Endothelial cell of umbilical vein (primary cell): ENCODE data around the gene HP.

Source experiments
- EZH2 ChIP-seq: IDR thresholded peaks from 2 replicates; pipeline ENCODE4 v1.6.1; 2012; ENCODE audit warnings: borderline replicate concordance, low read depth, mild to moderate bottlenecking, moderate library complexity, low read length, inconsistent platforms; ENCODE audit not compliant: severe bottlenecking
- FOS ChIP-seq: IDR thresholded peaks from 2 replicates; pipeline ENCODE4 v1.6.1; 2011; ENCODE audit warnings: mild to moderate bottlenecking, low read length, moderate library complexity, borderline replicate concordance; ENCODE audit not compliant: insufficient read depth
- GATA2 ChIP-seq: IDR thresholded peaks from 2 replicates; pipeline ENCODE4 v1.7.0; 2011; ENCODE audit warnings: low read depth, mild to moderate bottlenecking, moderate library complexity, mixed read lengths, low read length; ENCODE audit not compliant: insufficient read length, insufficient read depth
- JUN ChIP-seq: IDR thresholded peaks from 2 replicates; pipeline ENCODE4 v1.6.1; 2011; ENCODE audit warnings: borderline replicate concordance, low read depth; ENCODE audit not compliant: insufficient read length, insufficient read depth
- MYC ChIP-seq: IDR thresholded peaks from one replicate; pipeline ENCODE4 v1.6.1; 2011; ENCODE audit warnings: mild to moderate bottlenecking, low read depth, low read length
- POLR2A ChIP-seq: IDR thresholded peaks from 2 replicates; pipeline ENCODE4 v1.6.1; 2012; ENCODE audit warnings: low read depth, mild to moderate bottlenecking, control low read depth, low read length
- POLR2AphosphoS5 ChIP-seq: IDR thresholded peaks from 2 replicates; pipeline ENCODE4 v1.6.1; 2012; ENCODE audit warnings: low read depth, mild to moderate bottlenecking, control low read depth, low read length, moderate library complexity; ENCODE audit not compliant: insufficient read depth
- TF ChIP-seq, protein P1 (sequence below), 2 donors: IDR thresholded peaks; 1 replicate in 1 of 2; 2 replicates in 1 of 2; pipeline ENCODE4 v1.5.1; 2011; ENCODE audit warnings: low read length in 2 of 2, mild to moderate bottlenecking in 2 of 2, moderate library complexity in 2 of 2, control low read depth in 1 of 2, inconsistent platforms in 1 of 2, low read depth in 1 of 2; ENCODE audit not compliant: insufficient read depth in 1 of 2; ENCODE audit errors: extremely low read depth in 1 of 2
- TF ChIP-seq, protein P2 (sequence below): IDR thresholded peaks from 2 replicates; pipeline ENCODE4 v1.6.1; 2011; ENCODE audit not compliant: insufficient read depth, insufficient read length

DNA sequence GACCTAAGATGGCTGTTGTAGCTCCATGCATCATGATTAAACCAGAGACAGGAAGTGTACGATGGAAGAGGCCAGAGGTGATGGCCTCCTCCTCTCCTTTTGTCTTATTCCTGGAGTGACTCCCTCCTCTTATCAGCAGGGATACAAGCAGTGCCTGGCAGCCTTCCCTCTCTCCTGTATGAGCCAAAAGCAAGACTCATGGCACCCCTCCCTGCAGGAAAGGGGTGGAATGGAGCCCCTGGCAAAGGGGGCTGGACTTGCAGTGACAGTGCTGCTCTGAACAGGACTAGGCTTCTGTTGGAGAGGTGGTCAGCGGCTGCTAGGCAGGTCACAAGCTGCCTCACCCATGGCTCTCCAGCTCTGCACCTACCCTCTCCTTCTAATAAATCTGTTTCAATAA lies 30.7 kb downstream of the HP start:
- TF ChIP-seq, protein P1, sequence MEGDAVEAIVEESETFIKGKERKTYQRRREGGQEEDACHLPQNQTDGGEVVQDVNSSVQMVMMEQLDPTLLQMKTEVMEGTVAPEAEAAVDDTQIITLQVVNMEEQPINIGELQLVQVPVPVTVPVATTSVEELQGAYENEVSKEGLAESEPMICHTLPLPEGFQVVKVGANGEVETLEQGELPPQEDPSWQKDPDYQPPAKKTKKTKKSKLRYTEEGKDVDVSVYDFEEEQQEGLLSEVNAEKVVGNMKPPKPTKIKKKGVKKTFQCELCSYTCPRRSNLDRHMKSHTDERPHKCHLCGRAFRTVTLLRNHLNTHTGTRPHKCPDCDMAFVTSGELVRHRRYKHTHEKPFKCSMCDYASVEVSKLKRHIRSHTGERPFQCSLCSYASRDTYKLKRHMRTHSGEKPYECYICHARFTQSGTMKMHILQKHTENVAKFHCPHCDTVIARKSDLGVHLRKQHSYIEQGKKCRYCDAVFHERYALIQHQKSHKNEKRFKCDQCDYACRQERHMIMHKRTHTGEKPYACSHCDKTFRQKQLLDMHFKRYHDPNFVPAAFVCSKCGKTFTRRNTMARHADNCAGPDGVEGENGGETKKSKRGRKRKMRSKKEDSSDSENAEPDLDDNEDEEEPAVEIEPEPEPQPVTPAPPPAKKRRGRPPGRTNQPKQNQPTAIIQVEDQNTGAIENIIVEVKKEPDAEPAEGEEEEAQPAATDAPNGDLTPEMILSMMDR (IDR thresholded peaks at IDR 0.05; ENCODE audit: extremely low read depth in 1 of 2, insufficient read depth in 1 of 2, low read depth in 1 of 2, low read length in 2 of 2), result no peak
- TF ChIP-seq GATA2 (no peak), POLR2A (no peak), POLR2AphosphoS5 (no peak), EZH2 (no peak), JUN (no peak), FOS (no peak), MYC (no peak)
- TF ChIP-seq, protein P2, sequence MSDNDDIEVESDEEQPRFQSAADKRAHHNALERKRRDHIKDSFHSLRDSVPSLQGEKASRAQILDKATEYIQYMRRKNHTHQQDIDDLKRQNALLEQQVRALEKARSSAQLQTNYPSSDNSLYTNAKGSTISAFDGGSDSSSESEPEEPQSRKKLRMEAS, result no peak
